Tibial artery (tissue), 4 donors: Measurements from ENCODE around the gene DNAJC18.

Experiments used
- DNase-seq, 2 donors: peaks; one replicate each; pipeline ENCODE4 v3.0.0-alpha.2; 2019
- H3K27ac ChIP-seq, 2 donors: fragments of 200-600 bp; sonication (generic) in 1 of 2; 1 replicate in 1 of 2; 2 replicates in 1 of 2; pipeline ENCODE4 v1.5.1; 2018 to 2019; ENCODE audit warnings: mild to moderate bottlenecking in 1 of 2
- H3K27me3 ChIP-seq, 2 donors: fragments of 200-600 bp; sonication (generic) in 1 of 2; one replicate each; pipeline versions ENCODE4 v1.5.1 to v1.6.0; 2016 to 2019
- H3K36me3 ChIP-seq, 3 donors: fragments of 200-600 bp; sonication (generic) in 2 of 3; one replicate each; pipeline ENCODE4 v1.5.1; 2016 to 2019; ENCODE audit warnings: mild to moderate bottlenecking in 2 of 3
- H3K4me1 ChIP-seq, 4 donors: fragments of 200-600 bp; sonication (generic) in 2 of 4; 1 replicate in 3 of 4; 2 replicates in 1 of 4; pipeline ENCODE4 v1.5.1; 2016 to 2019
- H3K4me3 ChIP-seq, 2 donors: fragments of 200-600 bp; sonication (generic) in 1 of 2; 1 replicate in 1 of 2; 2 replicates in 1 of 2; pipeline ENCODE4 v1.5.1; 2018 to 2019; ENCODE audit warnings: mild to moderate bottlenecking in 2 of 2
- H3K9me3 ChIP-seq, 3 donors: fragments of 200-600 bp; sonication (generic) in 1 of 3; one replicate each; pipeline ENCODE4 v1.5.1; 2016 to 2019
- intact Hi-C: fragments of 100-400 bp; cut with DNase I; formaldehyde crosslinking; loops from one replicate; pipeline ENCODE4 v1.15.0; 2023; ENCODE audit warnings: low total_unique reads
- TF ChIP-seq, protein P1 (sequence below), 2 experiments: fragments of 200-600 bp in 1 of 2; fragments of 450-650 bp in 1 of 2; IDR thresholded peaks; one replicate each; pipeline ENCODE4 v1.5.1; 2017 to 2019; ENCODE audit warnings: antibody characterized with exemption in 2 of 2, mild to moderate bottlenecking in 1 of 2, moderate library complexity in 1 of 2

DNAJC18 gene

DNA sequence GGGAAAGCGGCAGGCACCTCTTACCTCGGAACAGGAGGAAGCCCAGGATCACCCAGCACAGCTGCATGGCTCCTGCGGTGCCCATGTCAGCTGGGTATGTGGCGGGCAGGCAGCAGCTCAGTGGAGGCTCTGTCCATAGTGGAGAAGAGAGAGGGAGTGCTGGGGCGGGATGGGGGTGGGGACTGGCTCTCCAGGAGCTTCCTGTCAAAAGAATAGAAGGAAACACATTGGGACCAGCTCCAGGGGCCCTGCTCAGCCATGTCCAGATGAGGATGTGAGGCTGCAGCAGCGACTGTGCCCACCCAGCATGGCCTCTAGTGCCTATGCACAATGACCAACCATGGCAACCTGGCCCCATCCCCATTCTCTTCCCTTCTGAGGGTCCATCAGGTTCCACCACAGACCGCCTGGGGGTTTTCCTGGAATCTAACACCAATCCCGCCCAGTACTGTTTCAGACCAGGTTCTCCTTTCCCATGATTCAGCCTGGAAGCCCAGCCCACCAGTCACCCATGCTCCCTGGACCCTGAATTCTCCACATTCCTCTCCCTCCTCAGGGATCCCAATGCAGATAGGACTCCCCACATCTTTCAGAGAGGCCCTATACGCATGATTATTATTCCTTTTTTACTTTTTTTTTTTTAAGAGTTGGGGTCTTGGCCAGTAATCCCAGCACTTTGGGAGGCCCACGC lies 23.4 kb upstream of the DNAJC18 start, which contains the start of gene ECSCR:
TSS of gene ECSCR (minus strand) at position 158 of the 691 bp plus-strand sequence. CDS start at position 85, 73 bp downstream.
- TF ChIP-seq, protein P1, sequence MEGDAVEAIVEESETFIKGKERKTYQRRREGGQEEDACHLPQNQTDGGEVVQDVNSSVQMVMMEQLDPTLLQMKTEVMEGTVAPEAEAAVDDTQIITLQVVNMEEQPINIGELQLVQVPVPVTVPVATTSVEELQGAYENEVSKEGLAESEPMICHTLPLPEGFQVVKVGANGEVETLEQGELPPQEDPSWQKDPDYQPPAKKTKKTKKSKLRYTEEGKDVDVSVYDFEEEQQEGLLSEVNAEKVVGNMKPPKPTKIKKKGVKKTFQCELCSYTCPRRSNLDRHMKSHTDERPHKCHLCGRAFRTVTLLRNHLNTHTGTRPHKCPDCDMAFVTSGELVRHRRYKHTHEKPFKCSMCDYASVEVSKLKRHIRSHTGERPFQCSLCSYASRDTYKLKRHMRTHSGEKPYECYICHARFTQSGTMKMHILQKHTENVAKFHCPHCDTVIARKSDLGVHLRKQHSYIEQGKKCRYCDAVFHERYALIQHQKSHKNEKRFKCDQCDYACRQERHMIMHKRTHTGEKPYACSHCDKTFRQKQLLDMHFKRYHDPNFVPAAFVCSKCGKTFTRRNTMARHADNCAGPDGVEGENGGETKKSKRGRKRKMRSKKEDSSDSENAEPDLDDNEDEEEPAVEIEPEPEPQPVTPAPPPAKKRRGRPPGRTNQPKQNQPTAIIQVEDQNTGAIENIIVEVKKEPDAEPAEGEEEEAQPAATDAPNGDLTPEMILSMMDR (IDR thresholded peaks at IDR 0.05) = no peak
- DNase-seq = no peak
- no peaks in the 10 kb centered on the region for H3K4me1 ChIP-seq
- H3K27ac ChIP-seq = no peak within 1 kb of the TSS
- no peaks in the 10 kb centered on the region for H3K27me3 ChIP-seq
- no peaks in the 10 kb centered on the region for H3K36me3 ChIP-seq
- peak within 1 kb of the TSS; percentile 16 to 20 for H3K4me3 ChIP-seq
- intact Hi-C loops = no loop called here
- H3K9me3 ChIP-seq = no peaks in the 10 kb centered on the region

DNA sequence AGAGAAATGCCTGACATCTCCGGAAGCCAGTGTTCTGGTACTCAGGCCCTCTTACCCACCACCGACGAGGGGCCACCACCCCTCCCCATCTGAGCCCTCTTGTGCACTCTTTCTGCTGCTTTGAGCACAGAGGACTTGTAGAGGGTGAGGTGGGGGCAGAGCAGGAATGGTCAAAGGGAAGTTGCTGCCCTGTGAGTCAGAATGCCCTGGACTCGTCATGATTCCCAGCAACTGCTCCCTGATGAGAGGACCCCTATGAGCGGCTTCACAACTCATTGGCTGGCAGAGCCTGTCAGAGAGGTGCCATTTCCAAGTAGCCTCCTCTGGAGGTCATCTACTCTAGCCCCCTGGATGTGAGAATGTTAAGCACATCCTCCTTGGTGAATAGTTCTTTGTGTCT lies 22.4 kb upstream of the DNAJC18 start:
- Histone ChIP-seq H3K4me3 (peak overlapping the region; percentile 10 to 16), H3K27ac (no peak overlapping the region)

DNA sequence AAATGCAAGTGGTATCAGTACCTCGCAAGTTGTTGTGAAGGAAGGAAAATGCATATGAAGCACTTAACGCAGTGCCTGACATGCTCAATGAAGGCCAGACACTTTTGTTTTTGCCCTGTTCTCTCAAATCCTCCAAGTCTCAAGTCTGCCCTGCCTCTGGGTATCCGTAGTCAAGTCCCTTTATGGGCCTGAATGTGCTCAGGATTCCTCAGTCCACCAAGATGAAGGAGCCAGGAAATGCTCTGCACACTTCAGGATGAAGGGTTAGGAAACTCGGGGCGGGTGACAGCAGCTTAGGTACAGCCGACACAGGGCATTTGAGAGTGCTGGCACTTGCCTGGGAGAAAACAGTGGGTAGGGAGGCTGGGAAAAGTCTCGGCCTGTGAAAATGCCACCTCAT lies 21.9 kb upstream of the DNAJC18 start:
- intact Hi-C loops = no loop called here
- TF ChIP-seq, protein P1 (IDR thresholded peaks at IDR 0.05) = no peak
- DNase-seq = no peak
- Histone ChIP-seq H3K27me3 (no peaks in the 10 kb centered on the region), H3K27ac (no peak overlapping the region), H3K9me3 (no peaks in the 10 kb centered on the region), H3K4me1 (no peaks in the 10 kb centered on the region), H3K36me3 (no peaks in the 10 kb centered on the region), H3K4me3 (peak overlapping the region in 1 of 2 donors; percentile 10)

More for the DNA sequence above, 22.4 kb upstream of the DNAJC18 start:
- no peaks in the 10 kb centered on the region for H3K27me3 ChIP-seq
- TF ChIP-seq, protein P1 (IDR thresholded peaks at IDR 0.05) = no peak
- no peak for DNase-seq
- no peaks in the 10 kb centered on the region for H3K9me3 ChIP-seq
- intact Hi-C loops = no loop called here
- H3K36me3 ChIP-seq = no peaks in the 10 kb centered on the region
- H3K4me1 ChIP-seq = no peaks in the 10 kb centered on the region

DNA sequence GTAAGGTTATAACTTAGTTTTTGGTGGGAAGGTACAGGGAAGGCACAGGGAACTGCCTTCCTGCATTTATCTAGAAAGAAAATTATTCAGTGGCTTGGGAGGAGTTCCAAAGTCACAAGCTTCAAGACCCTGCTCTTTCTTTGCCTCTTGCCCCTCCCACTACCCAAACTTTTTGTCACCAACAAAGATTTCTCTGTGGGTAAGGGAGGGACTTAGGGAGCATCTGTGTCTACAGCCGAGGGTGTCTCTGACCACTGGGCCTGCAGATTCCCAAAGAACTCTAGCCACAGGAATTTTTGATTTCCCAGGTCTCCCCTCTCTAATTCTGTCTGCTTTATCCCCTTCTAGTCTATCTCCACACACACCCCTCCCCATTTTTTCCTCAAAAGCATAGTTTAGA lies 21.1 kb upstream of the DNAJC18 start:
- H3K4me3 ChIP-seq = no peak overlapping the region
- intact Hi-C loops = no loop called here
- no peak for DNase-seq
- H3K4me1 ChIP-seq = no peaks in the 10 kb centered on the region
- TF ChIP-seq, protein P1 (IDR thresholded peaks at IDR 0.05) = no peak
- no peaks in the 10 kb centered on the region for H3K27me3 ChIP-seq
- no peak overlapping the region for H3K27ac ChIP-seq
- H3K36me3 ChIP-seq = no peaks in the 10 kb centered on the region
- H3K9me3 ChIP-seq = no peaks in the 10 kb centered on the region

DNA sequence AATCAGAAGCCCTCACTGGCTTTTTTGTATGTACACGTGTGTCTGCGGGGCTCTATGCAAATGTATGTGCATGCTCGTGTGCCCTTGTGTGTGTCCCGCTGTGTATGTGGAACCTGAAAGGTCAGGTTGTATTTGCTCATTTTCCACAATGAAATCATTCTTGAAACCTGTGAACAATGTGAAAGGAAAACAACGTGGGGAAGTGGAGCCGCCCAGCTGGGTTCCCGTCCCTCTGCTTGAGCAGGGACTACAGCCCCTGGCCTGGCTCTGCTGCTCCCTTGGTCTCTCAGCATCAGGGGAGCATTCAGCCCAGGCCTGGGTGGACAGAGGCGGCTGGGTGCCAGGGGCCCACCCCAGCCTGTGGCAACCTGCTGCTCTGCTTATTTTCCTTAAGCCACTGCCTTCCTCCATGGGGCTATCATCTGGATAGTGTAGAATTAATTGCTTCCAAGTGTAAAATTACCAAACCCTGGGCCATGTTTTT lies 20.2 kb upstream of the DNAJC18 start:
- Histone ChIP-seq H3K36me3 (no peaks in the 10 kb centered on the region), H3K4me3 (no peak overlapping the region), H3K27ac (no peak overlapping the region), H3K27me3 (no peaks in the 10 kb centered on the region), H3K9me3 (no peaks in the 10 kb centered on the region), H3K4me1 (no peaks in the 10 kb centered on the region)
- intact Hi-C loops = no loop called here
- TF ChIP-seq, protein P1 (IDR thresholded peaks at IDR 0.05) = no peak
- no peak for DNase-seq
